Upper lobe of left lung (tissue), 4 donors: ENCODE data around the gene REC114.

Experiments used
- EP300 ChIP-seq, 4 donors: sonication (generic); formaldehyde crosslinking; IDR thresholded peaks; one replicate each; pipeline ENCODE4 v1.5.1; 2017; ENCODE audit warnings: antibody characterized with exemption in 4 of 4, control low read depth in 2 of 4
- POLR2A ChIP-seq, 4 donors: fragments of 450-650 bp; IDR thresholded peaks; one replicate each; pipeline ENCODE4 v1.5.1; 2016 to 2017; ENCODE audit warnings: antibody characterized with exemption in 4 of 4, mild to moderate bottlenecking in 2 of 4
- TF ChIP-seq, protein P1 (sequence below), 6 experiments: fragments of 450-650 bp in 4 of 6; fragments of 200-600 bp in 2 of 6; sonication (generic) in 2 of 6; IDR thresholded peaks; one replicate each; pipeline ENCODE4 v1.5.1; 2016 to 2019; ENCODE audit warnings: antibody characterized with exemption in 6 of 6

DNA sequence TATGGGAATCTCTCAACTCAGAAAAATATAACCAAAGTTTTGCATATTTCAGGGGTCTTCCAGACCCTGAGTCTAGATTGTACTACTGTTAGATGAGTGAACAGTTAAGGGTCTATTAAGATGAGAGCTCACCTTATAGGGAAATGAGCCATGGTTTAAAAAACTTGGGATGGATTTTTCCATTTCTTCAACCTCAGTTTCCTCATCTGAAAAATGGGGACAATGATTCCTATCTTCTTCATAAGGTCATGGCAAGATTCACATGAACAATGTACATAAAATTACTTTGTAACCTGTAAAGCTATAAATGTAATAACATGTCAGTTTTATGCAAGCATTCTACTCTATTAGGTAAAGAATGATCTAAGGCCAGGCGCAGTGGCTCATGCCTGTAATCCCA is 161.5 kb downstream of the REC114 start:
- TF ChIP-seq, protein P1, sequence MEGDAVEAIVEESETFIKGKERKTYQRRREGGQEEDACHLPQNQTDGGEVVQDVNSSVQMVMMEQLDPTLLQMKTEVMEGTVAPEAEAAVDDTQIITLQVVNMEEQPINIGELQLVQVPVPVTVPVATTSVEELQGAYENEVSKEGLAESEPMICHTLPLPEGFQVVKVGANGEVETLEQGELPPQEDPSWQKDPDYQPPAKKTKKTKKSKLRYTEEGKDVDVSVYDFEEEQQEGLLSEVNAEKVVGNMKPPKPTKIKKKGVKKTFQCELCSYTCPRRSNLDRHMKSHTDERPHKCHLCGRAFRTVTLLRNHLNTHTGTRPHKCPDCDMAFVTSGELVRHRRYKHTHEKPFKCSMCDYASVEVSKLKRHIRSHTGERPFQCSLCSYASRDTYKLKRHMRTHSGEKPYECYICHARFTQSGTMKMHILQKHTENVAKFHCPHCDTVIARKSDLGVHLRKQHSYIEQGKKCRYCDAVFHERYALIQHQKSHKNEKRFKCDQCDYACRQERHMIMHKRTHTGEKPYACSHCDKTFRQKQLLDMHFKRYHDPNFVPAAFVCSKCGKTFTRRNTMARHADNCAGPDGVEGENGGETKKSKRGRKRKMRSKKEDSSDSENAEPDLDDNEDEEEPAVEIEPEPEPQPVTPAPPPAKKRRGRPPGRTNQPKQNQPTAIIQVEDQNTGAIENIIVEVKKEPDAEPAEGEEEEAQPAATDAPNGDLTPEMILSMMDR (IDR thresholded peaks at IDR 0.05) = no peak
- no peak for TF ChIP-seq EP300 (IDR thresholded peaks at IDR 0.05)
- no peak for TF ChIP-seq POLR2A (IDR thresholded peaks at IDR 0.05)
